Measurements from ENCODE around the gene HLA-C.
"Not testable (repeated sequence)": the region's sequence is repeated elsewhere in the genome, so short reads cannot be mapped to it uniquely, and the experiment has no call there.

Gene HLA-C

GRCh38 chr6:31268836-31269235 is 3.1 kb downstream of the HLA-C start:
- DNase-seq = no peak

GRCh38 chr6:31268369-31268765 is 3.5 kb downstream of the HLA-C start:
- DNase-seq = no peak

- no peak for DNase-seq
Observed at GRCh38 chr6:31267651-31268368, 4.1 kb downstream of the HLA-C start.

GRCh38 chr6:31266567-31267360 is 5.1 kb downstream of the HLA-C start:
- DNase-seq = no peak

- DNase-seq = no peak
Observed at GRCh38 chr6:31265926-31266325, 6.0 kb downstream of the HLA-C start.

- not testable (repeated sequence) for DNase-seq
Observed at GRCh38 chr6:31263346-31263933, 8.5 kb downstream of the HLA-C start.

- DNase-seq = not testable (repeated sequence)
Observed at GRCh38 chr6:31259995-31260394, 11.9 kb downstream of the HLA-C start.

GRCh38 chr6:31252625-31253024 is 19.3 kb downstream of the HLA-C start:
- no peak for DNase-seq

GRCh38 chr6:31251261-31251660 is 20.6 kb downstream of the HLA-C start:
- no peak for DNase-seq

GRCh38 chr6:31249184-31249583 is 22.7 kb downstream of the HLA-C start:
- no peak for DNase-seq

GRCh38 chr6:31247813-31248212 is 24.1 kb downstream of the HLA-C start:
- no peak for DNase-seq

- no peak for DNase-seq
Observed at GRCh38 chr6:31246051-31246521, 25.8 kb downstream of the HLA-C start.

- no peak for DNase-seq
Observed at GRCh38 chr6:31243508-31243907, 28.4 kb downstream of the HLA-C start.

- DNase-seq = no peak
Observed at GRCh38 chr6:31239854-31240253, 32.0 kb downstream of the HLA-C start.

- not testable (repeated sequence) for DNase-seq
Observed at GRCh38 chr6:31234101-31234500, 37.8 kb downstream of the HLA-C start.

GRCh38 chr6:31228476-31228875 is 43.4 kb downstream of the HLA-C start:
- DNase-seq = no peak

GRCh38 chr6:31227143-31227542 is 44.7 kb downstream of the HLA-C start:
- no peak for DNase-seq

GRCh38 chr6:31225735-31226134 is 46.2 kb downstream of the HLA-C start:
- DNase-seq = no peak

- DNase-seq = no peak
Observed at GRCh38 chr6:31222496-31222895, 49.4 kb downstream of the HLA-C start.

All from left hindlimb (tissue), 1 donor.